HG03460 (cell line): ENCODE measurements around the gene NOTCH3.

Source experiments
- ATAC-seq: cut with Tn5 transposase; IDR thresholded peaks from one replicate; pipeline ENCODE4 v1.9.1; 2021; ENCODE audit not compliant: unreplicated experiment

Gene NOTCH3

GRCh38 chr19:15125232-15126067, 75.3 kb downstream of the NOTCH3 start:
- peak; percentile 83 for ATAC-seq

- ATAC-seq: no peak
Observed at GRCh38 chr19:15124572-15125231, 76.1 kb downstream of the NOTCH3 start.

- ATAC-seq: no peak
Observed at GRCh38 chr19:15123900-15124299, 76.9 kb downstream of the NOTCH3 start.

DNA sequence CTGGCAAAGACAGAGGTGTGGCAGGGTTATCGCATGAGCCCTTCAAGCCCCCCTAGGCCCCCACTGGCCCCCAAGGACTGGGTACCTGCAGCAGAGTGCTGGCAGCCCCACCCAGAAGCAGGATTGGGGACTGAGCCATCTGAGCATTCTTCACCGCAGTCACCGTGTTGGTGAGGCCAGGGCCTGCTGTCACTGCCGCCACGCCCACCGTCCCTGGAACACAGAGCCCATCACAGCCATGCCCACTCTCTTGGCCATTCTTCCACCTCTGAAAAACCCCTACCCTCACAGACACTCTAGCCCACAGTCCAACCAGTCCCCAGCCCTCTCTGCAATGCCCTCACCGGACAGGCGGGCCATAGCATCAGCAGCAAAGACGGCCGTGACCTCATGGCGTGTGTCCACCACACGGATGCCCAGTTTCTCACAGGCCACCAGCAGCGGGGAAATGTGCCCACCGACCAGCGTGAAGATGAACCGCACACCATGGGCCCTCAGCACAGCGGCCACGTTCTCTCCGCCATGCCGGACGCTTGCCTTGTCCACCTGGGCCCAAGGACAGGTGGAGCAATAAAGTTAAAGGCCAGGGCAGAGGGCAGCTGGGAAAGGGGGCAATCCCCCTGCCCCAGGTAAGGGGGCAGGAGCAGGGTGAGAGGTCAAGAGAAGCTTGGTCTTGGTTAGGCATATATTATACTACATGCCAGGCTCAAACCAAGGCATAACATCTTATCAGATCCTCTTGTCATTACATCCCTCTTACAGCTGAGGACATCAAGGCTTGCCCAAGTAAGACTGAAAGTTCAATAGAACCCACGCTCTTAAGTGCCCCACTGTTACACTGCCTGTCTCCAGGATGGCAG, 77.5 kb downstream of the NOTCH3 start:
- no peak for ATAC-seq

DNA sequence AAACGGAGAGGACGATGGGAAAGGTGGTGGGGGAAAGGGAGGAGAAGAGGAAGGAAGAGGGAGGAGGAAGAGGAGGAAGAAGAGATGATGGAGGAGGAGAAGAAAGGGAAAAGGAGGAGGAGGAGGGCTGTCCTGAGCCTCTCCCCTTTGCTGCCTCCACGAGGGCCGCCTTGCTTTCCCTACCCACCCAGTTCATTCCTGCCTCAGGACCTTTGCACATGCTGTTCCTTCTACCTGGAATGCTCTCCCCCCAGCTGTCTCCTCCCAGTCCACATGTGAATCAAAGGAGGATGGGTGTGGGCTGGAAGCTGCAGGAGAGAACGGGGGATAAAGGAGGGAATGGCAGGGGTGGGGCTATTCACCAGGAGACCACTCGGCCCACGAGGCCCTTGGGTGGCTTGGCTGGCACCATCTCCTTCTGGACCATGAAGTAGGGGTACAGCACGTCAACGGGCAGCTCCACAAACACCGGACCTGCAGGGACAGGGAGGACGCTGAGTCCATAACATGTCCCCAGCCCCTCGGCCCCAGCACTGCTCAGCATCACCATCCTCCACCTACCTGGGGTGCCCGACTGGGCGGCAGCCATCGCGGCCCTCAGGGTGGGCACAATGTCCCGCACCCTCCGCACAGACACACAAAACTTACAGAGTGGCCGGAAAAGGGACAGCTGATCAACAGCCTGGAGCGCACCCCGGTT, 78.3 kb downstream of the NOTCH3 start:
- ATAC-seq: no peak

DNA sequence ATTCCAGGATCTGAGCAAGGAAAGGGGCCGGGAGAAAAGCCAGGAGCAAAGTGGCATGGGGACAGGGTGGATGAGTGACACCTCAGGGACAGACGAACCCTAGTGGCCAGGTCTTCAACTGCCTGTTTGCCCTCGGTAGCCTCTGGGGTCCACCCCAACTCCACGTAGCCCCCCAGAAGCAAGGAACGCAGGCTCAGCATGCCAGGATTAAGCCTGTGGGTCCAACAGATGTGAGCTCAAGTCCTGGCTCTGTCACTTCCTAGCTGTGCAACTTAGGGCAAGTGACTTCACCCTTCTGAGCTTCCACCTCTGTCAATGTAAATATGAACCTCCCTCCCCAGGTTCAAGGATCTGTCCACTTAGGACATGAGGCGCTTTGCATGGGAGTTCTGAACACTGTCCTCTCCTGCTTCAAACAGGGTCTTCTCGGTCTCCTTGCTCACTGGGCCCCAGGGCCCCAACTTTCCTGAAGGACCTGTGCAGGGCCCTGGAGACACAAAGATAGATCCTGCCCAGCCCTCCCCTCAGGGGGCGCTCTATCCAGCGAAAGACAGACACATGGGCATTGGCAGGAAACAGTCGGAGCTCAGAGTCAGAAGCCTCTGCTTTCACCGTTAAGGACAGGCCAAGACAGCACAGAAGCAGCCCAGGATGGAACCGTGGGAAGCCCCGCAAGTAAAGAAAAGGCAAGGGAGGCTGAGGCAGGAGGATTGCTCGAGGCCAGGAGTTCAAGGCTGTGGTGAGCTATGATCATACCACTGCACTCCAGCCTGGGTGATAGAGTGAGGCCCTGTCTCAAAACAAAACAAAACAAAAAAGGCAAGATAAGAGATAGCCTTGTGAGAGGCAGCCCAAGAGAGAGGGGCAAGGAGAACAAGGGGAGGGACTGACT, 80.4 kb downstream of the NOTCH3 start:
- ATAC-seq: no peak

DNA sequence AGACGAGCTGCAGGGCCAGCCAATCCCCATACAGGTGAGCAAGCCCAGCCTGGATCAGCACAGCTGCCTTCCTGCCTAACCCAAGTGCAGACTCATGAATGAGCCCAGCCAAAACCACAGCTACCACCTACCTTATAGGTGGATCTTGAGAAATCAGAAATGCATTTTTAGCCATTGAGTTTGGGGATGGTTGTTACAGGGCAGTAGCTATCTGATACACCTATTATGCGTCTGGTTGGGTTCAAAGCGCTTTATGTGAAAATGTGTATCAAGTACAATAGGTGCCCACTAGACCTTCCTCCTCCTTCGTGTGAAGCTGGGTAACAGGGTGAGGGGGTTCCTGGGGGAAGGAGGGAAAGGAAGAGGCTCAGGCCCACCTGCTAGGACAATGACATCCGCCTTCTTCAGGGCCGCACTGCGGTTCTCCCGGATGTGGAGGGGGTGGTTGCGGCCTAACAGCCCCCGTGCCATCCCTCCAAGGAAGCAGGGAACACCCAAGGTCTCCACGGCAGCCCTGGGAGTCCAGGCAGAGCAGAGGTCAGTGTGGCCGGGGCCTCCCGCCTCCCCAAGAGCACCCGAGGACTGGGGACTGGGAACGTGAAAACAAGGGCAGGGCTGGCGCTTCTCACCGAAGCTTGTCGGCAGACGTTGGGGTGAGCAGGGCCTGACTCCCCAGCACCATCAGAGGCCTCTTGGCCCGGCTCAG, 81.9 kb downstream of the NOTCH3 start:
- no peak for ATAC-seq

GRCh38 chr19:15118248-15118647, 82.5 kb downstream of the NOTCH3 start:
- no peak for ATAC-seq

DNA sequence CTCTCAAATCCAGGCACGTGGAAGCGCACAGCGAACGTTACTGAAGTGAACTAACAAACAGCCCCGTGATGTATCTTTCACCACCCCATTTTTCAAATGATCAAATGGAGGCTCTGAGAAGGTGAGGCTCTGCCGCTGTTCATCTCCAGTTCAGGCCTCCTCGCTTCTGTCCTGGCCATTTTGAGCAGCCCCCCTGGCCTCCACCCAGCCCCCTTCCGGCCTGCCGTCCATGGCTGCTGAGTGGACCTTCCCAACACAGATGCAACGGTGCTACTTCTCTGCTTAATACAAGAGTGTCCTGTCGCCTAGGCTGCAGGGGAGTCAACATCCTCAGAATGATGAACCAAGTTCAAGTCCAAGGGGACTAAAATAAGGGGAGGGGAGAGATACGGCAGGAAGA, 83.9 kb downstream of the NOTCH3 start:
- no peak for ATAC-seq

DNA sequence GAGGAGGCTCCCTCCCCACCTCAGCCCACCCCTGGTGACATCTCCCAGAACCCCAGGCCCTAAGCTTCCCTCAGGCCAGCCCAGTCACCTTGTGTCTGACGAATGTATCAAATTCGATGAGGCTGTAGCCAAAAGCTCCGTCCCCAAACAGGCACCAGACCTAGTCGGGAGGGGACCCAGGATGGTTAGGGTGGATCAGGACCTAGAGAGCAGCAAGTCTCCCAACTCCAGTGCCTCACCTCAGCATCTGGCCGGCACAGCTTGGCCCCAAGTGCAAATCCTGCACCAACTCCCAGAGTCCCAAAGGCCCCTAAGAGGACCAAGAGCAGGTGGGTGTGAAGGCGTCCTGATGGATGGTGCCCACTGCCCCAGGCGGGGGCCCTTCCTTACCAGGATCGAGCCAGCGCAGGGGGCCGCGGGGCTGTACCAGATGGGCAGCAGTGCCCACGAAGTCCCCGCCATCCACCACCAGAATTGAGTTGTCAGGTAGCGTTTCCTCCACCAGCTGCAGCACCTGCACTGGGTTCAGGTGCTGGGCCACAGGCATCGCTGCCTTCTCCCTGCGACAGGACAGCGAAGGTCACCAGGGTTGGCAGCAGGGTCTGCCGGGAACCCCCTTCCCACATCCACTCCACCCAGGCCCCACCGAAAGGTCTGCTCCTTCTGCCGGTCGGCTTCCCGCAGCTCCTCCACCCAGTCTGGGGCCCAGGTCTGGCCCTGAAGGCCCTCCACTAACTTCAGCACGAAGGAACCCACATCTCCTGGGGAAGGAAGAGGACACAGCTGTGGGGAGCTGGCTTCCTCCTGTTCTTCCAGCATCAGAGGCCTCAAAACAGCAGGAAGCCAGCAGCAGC, 84.8 kb downstream of the NOTCH3 start:
- ATAC-seq: no peak

GRCh38 chr19:15115080-15115479, 85.7 kb downstream of the NOTCH3 start:
- no peak for ATAC-seq

GRCh38 chr19:15114153-15114540, 86.6 kb downstream of the NOTCH3 start:
- no peak for ATAC-seq

DNA sequence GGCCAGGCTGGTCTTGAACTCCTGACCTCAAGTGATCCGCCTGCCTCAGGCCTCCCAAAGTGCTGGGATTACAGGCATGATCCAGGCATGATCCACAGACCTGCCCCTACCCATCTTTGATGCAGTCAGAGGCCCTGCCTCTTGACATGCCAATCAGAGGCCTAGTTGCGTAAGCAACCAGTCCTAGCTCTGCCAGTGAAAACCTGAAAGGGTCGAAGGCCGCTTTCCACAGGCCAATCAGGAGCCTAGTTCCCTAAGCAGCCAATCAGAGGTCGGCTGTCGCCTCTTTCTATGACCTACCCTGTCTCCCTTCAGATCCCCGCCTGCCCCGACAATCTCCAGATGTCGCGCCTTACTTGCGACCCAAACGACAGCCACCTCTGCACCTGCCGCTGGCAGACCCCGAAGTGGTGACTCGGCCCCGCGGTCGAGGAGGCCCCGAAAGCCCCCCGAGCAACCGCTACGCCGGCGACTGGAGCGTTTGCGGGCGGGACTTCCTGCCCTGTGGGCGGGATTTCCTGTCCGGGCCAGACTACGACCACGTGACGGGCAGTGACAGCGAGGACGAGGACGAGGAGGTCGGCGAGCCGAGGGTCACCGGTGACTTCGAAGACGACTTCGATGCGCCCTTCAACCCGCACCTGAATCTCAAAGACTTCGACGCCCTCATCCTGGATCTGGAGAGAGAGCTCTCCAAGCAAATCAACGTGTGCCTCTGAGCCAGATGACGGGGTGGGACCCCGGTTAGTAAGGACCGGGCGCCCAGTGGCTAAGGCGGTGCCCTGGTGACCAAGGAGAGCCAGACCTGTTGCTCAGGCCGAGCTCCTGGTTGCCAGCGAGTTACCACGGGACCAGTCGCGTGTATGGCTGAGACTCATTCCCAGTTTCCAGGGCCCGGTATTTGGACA, 87.3 kb downstream of the NOTCH3 start:
- ATAC-seq: no peak

DNA sequence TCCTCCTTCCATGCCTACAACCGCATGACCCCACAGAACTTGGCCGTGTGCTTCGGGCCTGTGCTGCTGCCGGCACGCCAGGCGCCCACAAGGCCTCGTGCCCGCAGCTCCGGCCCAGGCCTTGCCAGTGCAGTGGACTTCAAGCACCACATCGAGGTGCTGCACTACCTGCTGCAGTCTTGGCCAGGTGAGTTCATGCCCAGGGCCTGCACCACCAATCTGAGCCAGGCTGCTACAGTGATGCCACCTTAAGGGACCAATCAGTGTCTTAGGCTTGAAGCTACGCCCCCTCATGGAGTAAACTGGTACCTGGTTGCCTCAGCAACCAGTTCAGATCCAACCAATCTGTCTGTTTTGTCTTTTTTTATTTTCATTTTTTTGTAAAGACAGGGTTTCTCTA, 88.4 kb downstream of the NOTCH3 start:
- no peak for ATAC-seq

DNA sequence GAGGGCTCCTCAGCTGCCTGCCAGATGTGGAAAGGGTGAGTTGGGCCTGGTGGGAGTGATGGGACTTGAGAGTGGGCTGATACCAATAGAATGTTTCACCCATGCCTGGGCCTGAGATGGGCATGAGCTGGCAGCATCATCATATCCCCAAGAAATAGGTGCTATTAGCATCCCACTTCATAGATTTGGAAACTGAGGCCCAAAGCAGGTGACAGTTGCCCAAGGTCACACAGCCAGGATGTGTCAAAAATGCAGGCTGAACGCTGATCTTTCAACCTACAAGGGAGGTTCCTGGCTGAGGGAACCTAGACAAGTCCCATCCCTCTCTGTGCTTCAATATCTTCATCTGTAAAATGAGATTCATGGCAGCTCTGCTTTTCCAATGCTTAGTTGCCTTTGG, 89.0 kb downstream of the NOTCH3 start:
- ATAC-seq: no peak

- ATAC-seq: no peak
Observed at GRCh38 chr19:15110418-15110815, 90.4 kb downstream of the NOTCH3 start.

- no peak for ATAC-seq
Observed at GRCh38 chr19:15109768-15110417, 90.9 kb downstream of the NOTCH3 start.
